Fibroblast of lung (primary cell): ENCODE results near the gene OR4D2. TPM values are rescaled to one million over a fixed set of nuclear protein-coding genes. Genes with fewer than 3 reads are reported as not detected.

ENCODE experiments used
- DNase-seq, 2 donors: peaks; one replicate each; pipeline versions ENCODE4 v3.0.0 to v3.0.0-alpha.2; 2010; ENCODE audit warnings: low read depth in 2 of 2
- H2AFZ ChIP-seq: 2 replicates; pipeline ENCODE4 v1.5.1; 2012; ENCODE audit warnings: low read length, control low read depth, inconsistent platforms
- H3K27ac ChIP-seq: 2 replicates; pipeline ENCODE4 v1.5.1; 2011; ENCODE audit warnings: low read length, control low read depth; ENCODE audit not compliant: insufficient read depth
- H3K27me3 ChIP-seq: 2 replicates; pipeline ENCODE4 v1.5.1; 2011; ENCODE audit warnings: mild to moderate bottlenecking, low read length; ENCODE audit not compliant: control insufficient read depth, insufficient read depth
- H3K36me3 ChIP-seq: 2 replicates; pipeline ENCODE4 v1.5.1; 2011; ENCODE audit warnings: low read length; ENCODE audit not compliant: control insufficient read depth, insufficient read depth
- H3K4me1 ChIP-seq: 2 replicates; pipeline ENCODE4 v1.5.1; 2011; ENCODE audit warnings: low read length; ENCODE audit not compliant: control insufficient read depth, insufficient read depth; ENCODE audit errors: extremely low read depth
- H3K4me2 ChIP-seq: 2 replicates; pipeline ENCODE4 v1.5.1; 2011; ENCODE audit warnings: low read length, control low read depth; ENCODE audit not compliant: insufficient read depth; ENCODE audit errors: extremely low read depth
- H3K4me3 ChIP-seq, 4 experiments: fragments of 200-600 bp in 1 of 4; sonication (generic) in 1 of 4; replicated peaks in 1 of 4; 2 replicates each; pipeline ENCODE4 v1.5.1; 2011 to 2016; ENCODE audit warnings: low read length in 4 of 4, low read depth in 3 of 4, mild to moderate bottlenecking in 3 of 4, control low read depth in 2 of 4, inconsistent platforms in 1 of 4, mixed read lengths in 1 of 4; ENCODE audit not compliant: insufficient read depth in 1 of 4; ENCODE audit errors: control extremely low read depth in 1 of 4
- H3K79me2 ChIP-seq: 2 replicates; pipeline ENCODE4 v1.5.1; 2012; ENCODE audit warnings: mild to moderate bottlenecking, low read length, inconsistent platforms; ENCODE audit not compliant: control insufficient read depth, insufficient read depth
- H3K9ac ChIP-seq: 2 replicates; pipeline ENCODE4 v1.5.1; 2011; ENCODE audit warnings: mild to moderate bottlenecking, low read length, control low read depth; ENCODE audit not compliant: insufficient read depth
- H3K9me3 ChIP-seq: 2 replicates; pipeline ENCODE4 v1.5.1; 2012; ENCODE audit warnings: low read depth, low read length; ENCODE audit not compliant: control insufficient read depth, insufficient read depth
- H4K20me1 ChIP-seq: 2 replicates; pipeline ENCODE4 v1.5.1; 2011; ENCODE audit warnings: low read length; ENCODE audit not compliant: control insufficient read depth, insufficient read depth; ENCODE audit errors: extremely low read depth
- EZH2 ChIP-seq: IDR thresholded peaks from 2 replicates; pipeline ENCODE4 v1.5.1; 2012; ENCODE audit warnings: low read length, control low read depth, mild to moderate bottlenecking; ENCODE audit errors: missing control alignments
- polyA plus RNA-seq, 2 donors: library from polyadenylated mRNA; depleted of rRNA in 1 of 2; stranded (reverse) in 1 of 2; unstranded in 1 of 2; fragments of >200 nt; gene quantifications; 2 replicates each; pipeline ENCODE4 v1.2.1, GENCODE V29; 2011 to 2012; ENCODE audit warnings: missing spikeins in 1 of 2
- total RNA-seq: library from RNA; depleted of rRNA; stranded (reverse); fragments of >200 nt; gene quantifications from 2 replicates; pipeline ENCODE4 v1.2.1, GENCODE V29; 2014
- TF ChIP-seq, protein P1 (sequence below), 2 donors: IDR thresholded peaks in 1 of 2; conservative IDR thresholded peaks in 1 of 2; 1 replicate in 1 of 2; 2 replicates in 1 of 2; pipeline ENCODE4 v1.5.1; 2011 to 2012; ENCODE audit warnings: low read length in 2 of 2, control low read depth in 1 of 2, inconsistent platforms in 1 of 2, low read depth in 1 of 2, mild to moderate bottlenecking in 1 of 2

The OR4D2 gene
- total and polyA plus RNA-seq, 2 donors (not counting 1 experiment from before 2014, with no cell fraction given): not detected

DNA sequence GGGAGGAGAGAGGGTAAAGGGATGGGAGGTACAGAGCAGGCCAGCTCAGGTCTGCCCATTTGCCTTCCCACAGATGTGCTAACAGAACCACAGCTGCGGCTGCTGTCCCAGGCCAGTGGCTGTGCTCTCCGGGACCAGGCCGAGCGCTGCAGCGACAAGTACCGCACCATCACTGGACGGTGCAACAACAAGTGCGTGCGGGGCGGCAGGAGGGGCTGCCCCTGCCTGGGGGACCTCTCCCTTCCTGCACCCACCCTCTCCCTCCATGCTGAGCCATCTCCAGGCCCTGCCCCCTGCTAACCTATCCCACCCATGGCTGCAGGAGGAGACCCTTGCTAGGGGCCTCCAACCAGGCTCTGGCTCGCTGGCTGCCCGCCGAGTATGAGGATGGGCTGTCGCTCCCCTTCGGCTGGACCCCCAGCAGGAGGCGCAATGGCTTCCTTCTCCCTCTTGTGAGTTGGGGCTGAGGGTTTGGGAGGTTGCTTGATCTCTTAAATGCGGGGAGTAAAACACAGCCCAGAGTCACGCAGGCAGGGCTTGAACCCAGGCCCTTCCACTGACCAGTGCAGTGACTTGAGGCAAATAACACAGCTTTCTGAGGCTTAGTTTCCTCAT, 27.0 kb downstream of the OR4D2 start:
- H4K20me1 ChIP-seq: no peaks in the 10 kb centered on the region
- H3K4me2 ChIP-seq: no peak overlapping the region
- no peak for DNase-seq
- TF ChIP-seq EZH2: no peak
- TF ChIP-seq, protein P1, sequence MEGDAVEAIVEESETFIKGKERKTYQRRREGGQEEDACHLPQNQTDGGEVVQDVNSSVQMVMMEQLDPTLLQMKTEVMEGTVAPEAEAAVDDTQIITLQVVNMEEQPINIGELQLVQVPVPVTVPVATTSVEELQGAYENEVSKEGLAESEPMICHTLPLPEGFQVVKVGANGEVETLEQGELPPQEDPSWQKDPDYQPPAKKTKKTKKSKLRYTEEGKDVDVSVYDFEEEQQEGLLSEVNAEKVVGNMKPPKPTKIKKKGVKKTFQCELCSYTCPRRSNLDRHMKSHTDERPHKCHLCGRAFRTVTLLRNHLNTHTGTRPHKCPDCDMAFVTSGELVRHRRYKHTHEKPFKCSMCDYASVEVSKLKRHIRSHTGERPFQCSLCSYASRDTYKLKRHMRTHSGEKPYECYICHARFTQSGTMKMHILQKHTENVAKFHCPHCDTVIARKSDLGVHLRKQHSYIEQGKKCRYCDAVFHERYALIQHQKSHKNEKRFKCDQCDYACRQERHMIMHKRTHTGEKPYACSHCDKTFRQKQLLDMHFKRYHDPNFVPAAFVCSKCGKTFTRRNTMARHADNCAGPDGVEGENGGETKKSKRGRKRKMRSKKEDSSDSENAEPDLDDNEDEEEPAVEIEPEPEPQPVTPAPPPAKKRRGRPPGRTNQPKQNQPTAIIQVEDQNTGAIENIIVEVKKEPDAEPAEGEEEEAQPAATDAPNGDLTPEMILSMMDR (conservative IDR thresholded peaks at IDR 0.05 in 1 of 2, IDR thresholded peaks at IDR 0.05 in 1 of 2; ENCODE audit: low read depth in 1 of 2, low read length in 2 of 2): no peak
- H3K9me3 ChIP-seq: no peaks in the 10 kb centered on the region
- H3K27me3 ChIP-seq: no peaks in the 10 kb centered on the region
- H3K79me2 ChIP-seq: no peaks in the 10 kb centered on the region
- H3K4me3 ChIP-seq: no peak overlapping the region
- H2AFZ ChIP-seq: no peak overlapping the region
- no peak overlapping the region for H3K9ac ChIP-seq
- no peaks in the 10 kb centered on the region for H3K36me3 ChIP-seq
- H3K27ac ChIP-seq: no peak overlapping the region
- peaks cover 9% of the 10 kb centered on the region for H3K4me1 ChIP-seq

DNA sequence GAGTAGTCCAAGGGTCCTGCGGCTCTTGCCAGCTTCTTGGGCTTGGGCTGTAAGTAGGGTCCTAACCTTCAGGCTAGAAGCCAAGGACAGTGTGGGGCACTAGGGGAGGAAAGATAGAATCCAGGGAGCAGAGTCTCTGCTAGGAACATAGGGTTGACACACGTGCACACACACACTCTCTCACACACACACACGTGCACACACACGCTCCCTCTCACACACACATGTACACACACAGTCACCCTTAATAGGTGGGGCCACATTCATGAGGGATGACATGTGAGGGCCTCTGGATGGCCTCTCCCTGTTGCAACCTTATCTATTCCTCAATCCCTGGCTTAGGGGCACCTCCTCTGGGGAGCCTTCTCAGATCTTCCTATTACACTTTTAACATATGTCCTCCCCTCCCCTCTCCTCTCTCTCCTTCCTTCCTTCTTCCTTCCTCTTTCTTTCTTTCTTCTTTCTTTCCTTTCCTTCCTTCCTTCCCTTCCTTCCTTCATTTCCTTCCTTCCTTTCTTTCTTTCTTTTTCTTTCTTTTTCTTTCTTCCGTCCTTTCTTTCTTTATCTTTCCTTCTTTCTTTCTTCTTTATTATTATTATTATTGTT, 28.8 kb downstream of the OR4D2 start:
- H3K27me3 ChIP-seq: no peaks in the 10 kb centered on the region
- TF ChIP-seq, protein P1 (conservative IDR thresholded peaks at IDR 0.05 in 1 of 2, IDR thresholded peaks at IDR 0.05 in 1 of 2; ENCODE audit: low read depth in 1 of 2, low read length in 2 of 2): no peak
- no peak for TF ChIP-seq EZH2
- no peaks in the 10 kb centered on the region for H4K20me1 ChIP-seq
- no peaks in the 10 kb centered on the region for H3K79me2 ChIP-seq
- no peaks in the 10 kb centered on the region for H3K4me1 ChIP-seq
- H3K9ac ChIP-seq: no peak overlapping the region
- no peak for DNase-seq
- H3K4me3 ChIP-seq: no peak overlapping the region
- H3K36me3 ChIP-seq: no peaks in the 10 kb centered on the region
- H3K4me2 ChIP-seq: no peak overlapping the region
- no peak overlapping the region for H3K27ac ChIP-seq
- no peak overlapping the region for H2AFZ ChIP-seq
- H3K9me3 ChIP-seq: no peaks in the 10 kb centered on the region

GRCh38 chr17:58196610-58197009, 29.8 kb downstream of the OR4D2 start:
- Histone ChIP-seq H3K9ac (no peak overlapping the region), H2AFZ (no peak overlapping the region), H3K27ac (no peak overlapping the region), H3K4me1 (no peaks in the 10 kb centered on the region), H3K4me3 (no peak overlapping the region), H4K20me1 (no peaks in the 10 kb centered on the region), H3K9me3 (no peaks in the 10 kb centered on the region), H3K4me2 (no peak overlapping the region), H3K27me3 (no peaks in the 10 kb centered on the region), H3K79me2 (no peaks in the 10 kb centered on the region), H3K36me3 (no peaks in the 10 kb centered on the region)
- TF ChIP-seq, protein P1 (conservative IDR thresholded peaks at IDR 0.05 in 1 of 2, IDR thresholded peaks at IDR 0.05 in 1 of 2; ENCODE audit: low read depth in 1 of 2, low read length in 2 of 2): no peak
- no peak for TF ChIP-seq EZH2
- no peak for DNase-seq
